Measurements from ENCODE around the gene CDIP1. TPM values are rescaled to one million over a fixed set of nuclear protein-coding genes. Genes with fewer than 3 reads are reported as not detected.
A peak's percentile ranks its signal among the peaks of the same experiment; 100 is the strongest.

CDIP1 gene
- total and polyA plus RNA-seq, 2 donors from 2014 or later, result 40.8 to 80.4 TPM

DNA sequence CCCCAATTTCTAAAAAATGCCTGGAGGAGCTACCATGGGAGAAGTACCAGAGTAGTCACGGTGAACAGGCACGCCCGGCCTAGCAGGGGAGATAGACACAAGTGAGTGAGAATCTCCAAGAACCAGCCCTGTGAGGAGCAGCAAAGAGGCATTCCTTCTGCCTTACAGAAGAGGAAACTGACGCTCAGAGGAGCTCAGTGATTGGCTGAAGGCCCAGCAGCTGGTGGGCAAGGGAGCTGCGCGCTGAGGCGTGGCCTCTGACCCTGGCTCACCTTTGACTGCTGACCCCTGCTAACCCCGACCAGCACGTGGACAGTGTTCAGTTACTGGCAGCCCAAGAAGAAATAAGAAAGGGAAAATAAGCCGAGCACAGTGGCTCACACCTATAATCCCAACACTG is 19.4 kb upstream of the CDIP1 start:
- Histone ChIP-seq H3K27ac (ENCODE audit: low read depth in 2 of 2, low read length in 2 of 2) (no peak overlapping the region), H3K9ac (ENCODE audit: low read length in 3 of 3) (no peak overlapping the region), H3K4me1 (ENCODE audit: control insufficient read depth in 2 of 3, insufficient read depth in 2 of 3, low read depth in 1 of 3, low read length in 3 of 3) (peaks cover 0 to 5% (median 0%) of the 10 kb centered on the region in 3 donors), H3K9me3 (ENCODE audit: control insufficient read depth in 2 of 3, insufficient read depth in 1 of 3, low read length in 3 of 3) (no peaks in the 10 kb centered on the region), H3K36me3 (ENCODE audit: control insufficient read depth in 2 of 3, insufficient read depth in 3 of 3, low read length in 3 of 3) (no peaks in the 10 kb centered on the region), H3K27me3 (ENCODE audit: control insufficient read depth, insufficient read depth, low read length) (no peaks in the 10 kb centered on the region), H3K4me3 (ENCODE audit: low read length in 3 of 3) (no peak overlapping the region)
- no peak for FAIRE-seq
- TF ChIP-seq, protein P1, sequence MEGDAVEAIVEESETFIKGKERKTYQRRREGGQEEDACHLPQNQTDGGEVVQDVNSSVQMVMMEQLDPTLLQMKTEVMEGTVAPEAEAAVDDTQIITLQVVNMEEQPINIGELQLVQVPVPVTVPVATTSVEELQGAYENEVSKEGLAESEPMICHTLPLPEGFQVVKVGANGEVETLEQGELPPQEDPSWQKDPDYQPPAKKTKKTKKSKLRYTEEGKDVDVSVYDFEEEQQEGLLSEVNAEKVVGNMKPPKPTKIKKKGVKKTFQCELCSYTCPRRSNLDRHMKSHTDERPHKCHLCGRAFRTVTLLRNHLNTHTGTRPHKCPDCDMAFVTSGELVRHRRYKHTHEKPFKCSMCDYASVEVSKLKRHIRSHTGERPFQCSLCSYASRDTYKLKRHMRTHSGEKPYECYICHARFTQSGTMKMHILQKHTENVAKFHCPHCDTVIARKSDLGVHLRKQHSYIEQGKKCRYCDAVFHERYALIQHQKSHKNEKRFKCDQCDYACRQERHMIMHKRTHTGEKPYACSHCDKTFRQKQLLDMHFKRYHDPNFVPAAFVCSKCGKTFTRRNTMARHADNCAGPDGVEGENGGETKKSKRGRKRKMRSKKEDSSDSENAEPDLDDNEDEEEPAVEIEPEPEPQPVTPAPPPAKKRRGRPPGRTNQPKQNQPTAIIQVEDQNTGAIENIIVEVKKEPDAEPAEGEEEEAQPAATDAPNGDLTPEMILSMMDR (IDR thresholded peaks at IDR 0.05; ENCODE audit: borderline replicate concordance, extremely low read depth, insufficient read depth), result no peak
- DNase-seq, result peak in 4 of 5 donors; percentile 23 to 64 (median 30)
- intact Hi-C loops (cut with DNase I), result no loop called here

GRCh38 chr16:4556580-4556979 is 18.0 kb upstream of the CDIP1 start:
- TF ChIP-seq, protein P1 (IDR thresholded peaks at IDR 0.05; ENCODE audit: borderline replicate concordance, extremely low read depth, insufficient read depth), result no peak
- no peak overlapping the region for H3K4me3 ChIP-seq (ENCODE audit: low read length in 3 of 3)
- no peak overlapping the region for H3K27ac ChIP-seq (ENCODE audit: low read depth in 2 of 2, low read length in 2 of 2)
- H3K9ac ChIP-seq (ENCODE audit: low read length in 3 of 3), result no peak overlapping the region
- H3K36me3 ChIP-seq (ENCODE audit: control insufficient read depth in 2 of 3, insufficient read depth in 3 of 3, low read length in 3 of 3), result no peaks in the 10 kb centered on the region
- FAIRE-seq (no peak), DNase-seq (no peak)
- intact Hi-C loops (cut with DNase I), result no loop called here
- peaks cover 0 to 5% (median 0%) of the 10 kb centered on the region in 3 donors for H3K4me1 ChIP-seq (ENCODE audit: control insufficient read depth in 2 of 3, insufficient read depth in 2 of 3, low read depth in 1 of 3, low read length in 3 of 3)
- no peaks in the 10 kb centered on the region for H3K27me3 ChIP-seq (ENCODE audit: control insufficient read depth, insufficient read depth, low read length)
- no peaks in the 10 kb centered on the region for H3K9me3 ChIP-seq (ENCODE audit: control insufficient read depth in 2 of 3, insufficient read depth in 1 of 3, low read length in 3 of 3)

DNA sequence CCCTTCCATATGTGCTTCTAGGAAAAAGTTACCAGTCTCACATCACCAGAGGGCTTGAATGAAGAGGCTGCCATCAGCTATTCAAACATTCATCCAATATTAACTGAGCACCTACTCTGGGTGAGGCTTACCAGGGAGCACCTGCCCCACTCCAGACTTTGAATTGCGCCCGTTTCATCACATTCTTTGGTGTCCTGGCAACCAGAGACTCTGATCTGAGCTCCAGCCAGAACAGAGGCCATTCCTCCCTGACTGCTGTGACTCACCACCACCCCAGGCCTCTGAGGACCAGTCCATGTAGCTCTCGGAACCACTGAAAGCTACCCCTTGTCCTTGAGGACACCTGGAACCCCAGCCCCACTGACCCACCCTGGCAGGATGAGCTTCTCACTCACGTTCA is 17.5 kb upstream of the CDIP1 start, which contains the start of gene C16orf96:
C16orf96 (plus strand) TSS at position 229 of the 400 bp plus-strand sequence; CDS start at position 379, 150 bp downstream.
- Histone ChIP-seq H3K36me3 (ENCODE audit: control insufficient read depth in 2 of 3, insufficient read depth in 3 of 3, low read length in 3 of 3) (no peaks in the 10 kb centered on the region), H3K27me3 (ENCODE audit: control insufficient read depth, insufficient read depth, low read length) (no peaks in the 10 kb centered on the region), H3K9ac (ENCODE audit: low read length in 3 of 3) (no peak within 1 kb of the TSS), H3K4me1 (ENCODE audit: control insufficient read depth in 2 of 3, insufficient read depth in 2 of 3, low read depth in 1 of 3, low read length in 3 of 3) (peaks cover 0 to 5% (median 0%) of the 10 kb centered on the region in 3 donors), H3K9me3 (ENCODE audit: control insufficient read depth in 2 of 3, insufficient read depth in 1 of 3, low read length in 3 of 3) (no peaks in the 10 kb centered on the region), H3K4me3 (ENCODE audit: low read length in 3 of 3) (no peak within 1 kb of the TSS), H3K27ac (ENCODE audit: low read depth in 2 of 2, low read length in 2 of 2) (no peak within 1 kb of the TSS)
- FAIRE-seq (no peak), DNase-seq (no peak)
- TF ChIP-seq, protein P1 (IDR thresholded peaks at IDR 0.05; ENCODE audit: borderline replicate concordance, extremely low read depth, insufficient read depth), result no peak
- intact Hi-C loops (cut with DNase I), result no loop called here

DNA sequence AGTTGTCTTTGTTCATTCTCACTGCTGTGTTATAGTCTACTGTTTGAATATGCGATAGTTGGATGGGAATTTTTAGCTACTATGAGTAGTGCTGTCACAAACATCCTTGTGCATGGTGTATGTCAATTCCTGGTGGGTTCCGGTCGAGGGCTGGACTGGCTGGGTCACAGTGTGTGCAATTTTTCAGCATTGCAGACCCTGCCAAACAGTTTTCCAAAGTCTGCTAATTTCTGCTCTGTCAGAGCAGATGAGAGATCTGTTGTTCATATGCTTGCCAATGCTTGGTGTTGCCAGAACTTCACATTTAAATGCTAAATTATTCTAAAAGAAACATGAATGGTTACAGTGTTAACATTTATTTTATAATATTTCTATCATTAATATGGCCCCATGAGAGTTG is 14.0 kb upstream of the CDIP1 start:
- no peak overlapping the region for H3K4me3 ChIP-seq (ENCODE audit: low read length in 3 of 3)
- TF ChIP-seq, protein P1 (IDR thresholded peaks at IDR 0.05; ENCODE audit: borderline replicate concordance, extremely low read depth, insufficient read depth), result no peak
- no peak overlapping the region for H3K27ac ChIP-seq (ENCODE audit: low read depth in 2 of 2, low read length in 2 of 2)
- FAIRE-seq (no peak), DNase-seq (no peak)
- H3K9ac ChIP-seq (ENCODE audit: low read length in 3 of 3), result no peak overlapping the region
- no peaks in the 10 kb centered on the region for H3K36me3 ChIP-seq (ENCODE audit: control insufficient read depth in 2 of 3, insufficient read depth in 3 of 3, low read length in 3 of 3)
- H3K9me3 ChIP-seq (ENCODE audit: control insufficient read depth in 2 of 3, insufficient read depth in 1 of 3, low read length in 3 of 3), result no peaks in the 10 kb centered on the region
- peaks cover 0 to 5% (median 0%) of the 10 kb centered on the region in 3 donors for H3K4me1 ChIP-seq (ENCODE audit: control insufficient read depth in 2 of 3, insufficient read depth in 2 of 3, low read depth in 1 of 3, low read length in 3 of 3)
- no peaks in the 10 kb centered on the region for H3K27me3 ChIP-seq (ENCODE audit: control insufficient read depth, insufficient read depth, low read length)
- intact Hi-C loops (cut with DNase I), result no loop called here
